Parathyroid adenoma (tissue), 2 donors: Measurements from ENCODE around the gene KRTAP3-2.

Experiments used
- H2AFZ ChIP-seq: fragments of 300-600 bp; sonication (generic); one replicate; pipeline ENCODE4 v1.7.0; 2017; ENCODE audit warnings: antibody characterized with exemption, mild to moderate bottlenecking
- H3K27ac ChIP-seq: fragments of 300-600 bp; sonication (generic); one replicate; pipeline ENCODE4 v1.7.0; 2017
- H3K27me3 ChIP-seq: fragments of 300-600 bp; sonication (generic); one replicate; pipeline ENCODE4 v1.7.0; 2017; ENCODE audit warnings: low read length; ENCODE audit not compliant: control insufficient read depth, insufficient read depth
- H3K36me3 ChIP-seq: fragments of 300-600 bp; sonication (generic); one replicate; pipeline ENCODE4 v1.7.0; 2017; ENCODE audit warnings: low read length; ENCODE audit not compliant: control insufficient read depth, insufficient read depth
- H3K4me1 ChIP-seq: fragments of 300-600 bp; sonication (generic); one replicate; pipeline ENCODE4 v1.7.0; 2017; ENCODE audit warnings: control low read depth
- H3K4me2 ChIP-seq: fragments of 300-600 bp; sonication (generic); one replicate; pipeline ENCODE4 v1.7.0; 2017; ENCODE audit warnings: low read length
- H3K4me3 ChIP-seq: fragments of 300-600 bp; sonication (generic); one replicate; pipeline ENCODE4 v1.7.0; 2017; ENCODE audit warnings: low read depth, low read length
- H3K79me2 ChIP-seq: fragments of 300-600 bp; sonication (generic); one replicate; pipeline ENCODE4 v1.7.0; 2017; ENCODE audit warnings: control low read depth
- H3K9ac ChIP-seq: fragments of 300-600 bp; sonication (generic); one replicate; pipeline ENCODE4 v1.7.0; 2017; ENCODE audit warnings: mild to moderate bottlenecking
- H3K9me3 ChIP-seq: fragments of 300-600 bp; sonication (generic); one replicate; pipeline ENCODE4 v1.7.0; 2017; ENCODE audit warnings: low read length; ENCODE audit not compliant: control insufficient read depth
- CTCF ChIP-seq: fragments of 300-600 bp; sonication (generic); IDR thresholded peaks from one replicate; pipeline ENCODE4 v1.7.0; 2017; ENCODE audit warnings: antibody characterized with exemption, mild to moderate bottlenecking
- donor health status: primary hyperparathyroidism.

The KRTAP3-2 gene

DNA sequence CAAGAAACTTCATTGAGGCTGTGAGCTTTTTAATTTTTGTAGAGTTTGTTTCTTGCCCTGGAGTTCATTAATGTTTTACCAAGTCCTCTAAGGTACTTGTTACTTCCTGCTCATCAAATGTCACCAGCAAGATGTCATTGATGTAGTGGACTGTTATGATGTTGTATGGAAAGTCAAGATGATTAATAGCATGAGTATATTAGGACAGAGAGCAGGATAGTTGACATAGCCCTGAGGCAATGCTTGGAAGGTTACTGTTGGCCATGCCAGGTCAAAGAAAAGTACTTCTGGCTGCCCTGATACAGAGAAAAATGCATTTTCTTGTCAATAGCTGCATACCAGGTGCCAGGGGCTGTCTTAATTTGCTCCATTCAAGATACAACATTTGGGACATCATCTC, 20.6 kb upstream of the KRTAP3-2 start:
- Histone ChIP-seq H3K4me2 (no peak overlapping the region), H3K9ac (no peak overlapping the region), H3K27ac (no peak overlapping the region), H3K79me2 (no peaks in the 10 kb centered on the region), H3K9me3 (no peaks in the 10 kb centered on the region), H2AFZ (no peak overlapping the region), H3K4me3 (no peak overlapping the region), H3K4me1 (no peaks in the 10 kb centered on the region), H3K36me3 (no peaks in the 10 kb centered on the region), H3K27me3 (no peaks in the 10 kb centered on the region)
- no peak for TF ChIP-seq CTCF

DNA sequence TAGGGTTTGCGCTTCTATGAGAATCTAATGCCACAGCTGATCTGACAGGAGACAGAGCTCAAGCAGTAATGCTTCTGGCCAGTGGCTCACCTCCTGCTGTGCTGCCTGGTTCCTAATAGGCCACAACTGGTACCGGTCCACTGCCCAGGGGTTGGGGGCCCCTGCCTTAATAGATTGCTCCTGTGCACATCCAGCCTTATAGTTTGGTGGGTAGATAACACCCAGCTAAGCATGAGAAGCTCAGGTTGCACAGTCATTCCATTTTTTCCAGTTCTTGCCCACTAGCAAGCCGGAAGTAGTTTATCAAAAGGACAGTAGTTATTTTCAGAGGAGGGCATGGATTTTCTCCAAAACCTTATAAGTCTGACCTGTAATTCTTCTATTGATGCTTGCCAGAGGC, 19.7 kb upstream of the KRTAP3-2 start:
- H3K36me3 ChIP-seq, result no peaks in the 10 kb centered on the region
- H3K79me2 ChIP-seq, result no peaks in the 10 kb centered on the region
- no peak for TF ChIP-seq CTCF
- no peak overlapping the region for H3K27ac ChIP-seq
- no peak overlapping the region for H3K9ac ChIP-seq
- H3K4me2 ChIP-seq, result no peak overlapping the region
- H3K4me1 ChIP-seq, result no peaks in the 10 kb centered on the region
- no peak overlapping the region for H3K4me3 ChIP-seq
- H3K9me3 ChIP-seq, result no peaks in the 10 kb centered on the region
- H2AFZ ChIP-seq, result no peak overlapping the region
- H3K27me3 ChIP-seq, result no peaks in the 10 kb centered on the region

GRCh38 chr17:41018541-41018940, 18.8 kb upstream of the KRTAP3-2 start:
- Histone ChIP-seq H3K9ac (no peak overlapping the region), H3K4me3 (no peak overlapping the region), H3K4me2 (no peak overlapping the region), H3K27ac (no peak overlapping the region), H3K9me3 (no peaks in the 10 kb centered on the region), H2AFZ (no peak overlapping the region), H3K4me1 (no peaks in the 10 kb centered on the region), H3K27me3 (no peaks in the 10 kb centered on the region), H3K36me3 (no peaks in the 10 kb centered on the region), H3K79me2 (no peaks in the 10 kb centered on the region)
- TF ChIP-seq CTCF, result no peak

- no peaks in the 10 kb centered on the region for H3K9me3 ChIP-seq
- H3K79me2 ChIP-seq, result no peaks in the 10 kb centered on the region
- TF ChIP-seq CTCF, result no peak
Observed at GRCh38 chr17:41016578-41017215, 17.0 kb upstream of the KRTAP3-2 start.

DNA sequence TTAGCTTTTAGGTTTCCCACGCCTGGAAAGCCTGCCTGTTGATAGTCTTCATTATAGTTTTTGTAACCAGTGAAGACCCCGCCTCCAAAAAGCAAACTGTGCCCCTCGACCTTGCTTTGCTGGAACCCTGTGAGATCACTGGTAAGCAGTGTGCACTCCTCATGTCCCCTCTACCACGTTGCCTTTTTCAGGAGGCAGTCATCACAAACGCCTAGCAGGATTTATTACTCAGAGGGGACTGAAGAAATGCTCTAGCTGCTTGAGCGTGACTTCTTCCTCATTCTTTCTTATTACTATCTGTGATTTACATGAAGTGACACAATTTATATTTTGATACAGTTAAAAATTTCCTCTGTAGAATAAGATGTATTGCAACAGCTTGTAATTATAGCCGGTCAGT, 15.7 kb upstream of the KRTAP3-2 start:
- H3K4me3 ChIP-seq, result no peak overlapping the region
- H3K9me3 ChIP-seq, result no peaks in the 10 kb centered on the region
- no peaks in the 10 kb centered on the region for H3K27me3 ChIP-seq
- no peaks in the 10 kb centered on the region for H3K36me3 ChIP-seq
- no peaks in the 10 kb centered on the region for H3K79me2 ChIP-seq
- no peak overlapping the region for H2AFZ ChIP-seq
- H3K9ac ChIP-seq, result no peak overlapping the region
- no peak overlapping the region for H3K4me2 ChIP-seq
- TF ChIP-seq CTCF, result no peak
- H3K27ac ChIP-seq, result no peak overlapping the region
- H3K4me1 ChIP-seq, result no peaks in the 10 kb centered on the region

More at GRCh38 chr17:41016578-41017215, 17.0 kb upstream of the KRTAP3-2 start:
- Histone ChIP-seq H3K9ac (no peak overlapping the region), H3K36me3 (no peaks in the 10 kb centered on the region), H3K4me3 (no peak overlapping the region), H3K27ac (no peak overlapping the region), H3K4me1 (no peaks in the 10 kb centered on the region), H3K27me3 (no peaks in the 10 kb centered on the region), H2AFZ (no peak overlapping the region), H3K4me2 (no peak overlapping the region)
